Measurements from ENCODE around the gene MAML3. TPM values are rescaled to one million over a fixed set of nuclear protein-coding genes. Genes with fewer than 3 reads are reported as not detected.

The MAML3 gene
- polyA plus RNA-seq, 1 donor (not counting 4 experiments of a cell fraction or from before 2014, with no cell fraction given), result 0.68 TPM

DNA sequence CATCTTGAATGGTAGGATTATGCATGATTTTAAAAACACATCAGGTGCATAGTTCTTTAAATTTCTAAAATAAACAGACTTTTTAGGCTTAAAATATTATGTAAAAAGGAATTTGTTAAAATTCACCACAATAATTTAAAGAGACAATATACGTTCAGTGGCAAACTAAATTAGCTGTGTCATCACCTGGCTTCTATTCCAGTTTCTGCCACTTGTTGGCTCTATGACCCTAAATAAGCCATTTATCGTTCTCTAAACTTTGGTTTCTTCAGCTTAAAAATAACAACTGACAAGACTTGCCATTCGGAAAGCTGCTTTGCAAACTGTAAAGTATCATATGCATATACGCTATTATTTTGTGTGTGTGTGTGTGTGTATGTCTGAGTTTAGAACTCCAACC, 347.1 kb downstream of the MAML3 start:
- no peak overlapping the region for H3K9ac ChIP-seq (ENCODE audit: control insufficient read depth, extremely low read depth, insufficient read depth, low read length)
- dilution Hi-C loops (cut with MboI; ENCODE audit: extremely low pct_ligation_motif_present, low sequenced_read_pairs), result no loop called here

GRCh38 chr4:139802931-139803330, 351.1 kb downstream of the MAML3 start:
- Histone ChIP-seq H3K36me3 (ENCODE audit: control insufficient read depth in 2 of 2, extremely low read depth in 1 of 2, insufficient read depth in 2 of 2, low read length in 2 of 2) (no peaks in the 10 kb centered on the region), H3K9me3 (ENCODE audit: control insufficient read depth, low read depth, low read length) (no peaks in the 10 kb centered on the region), H3K4me2 (ENCODE audit: control insufficient read depth, extremely low read depth, insufficient read depth, low read depth, low read length) (no peak overlapping the region), H4K20me1 (ENCODE audit: control insufficient read depth, extremely low read depth, insufficient read depth, low read length) (no peaks in the 10 kb centered on the region), H3K79me2 (ENCODE audit: control insufficient read depth, insufficient read depth, low read length) (no peaks in the 10 kb centered on the region), H3K4me1 (ENCODE audit: control insufficient read depth, extremely low read depth, insufficient read depth, low read length) (no peaks in the 10 kb centered on the region), H3K9ac (ENCODE audit: control insufficient read depth, extremely low read depth, insufficient read depth, low read length) (no peak overlapping the region), H3K27me3 (ENCODE audit: control insufficient read depth, extremely low read depth, insufficient read depth, low read length) (no peaks in the 10 kb centered on the region), H3K27ac (ENCODE audit: control insufficient read depth, insufficient read depth, low read length) (no peak overlapping the region), H2AFZ (ENCODE audit: control insufficient read depth, low read length) (no peak overlapping the region), H3K9me1 (ENCODE audit: control insufficient read depth, extremely low read depth, insufficient read depth, low read length) (no peaks in the 10 kb centered on the region), H3K4me3 (ENCODE audit: control insufficient read depth in 2 of 3, extremely low read depth in 1 of 3, insufficient read depth in 2 of 3, low read depth in 1 of 3, low read length in 3 of 3) (no peak overlapping the region)
- no peak for DNase-seq (ENCODE audit: low read depth, low spot score)
- dilution Hi-C loops (cut with MboI; ENCODE audit: extremely low pct_ligation_motif_present, low sequenced_read_pairs), result no loop called here
- FAIRE-seq, result no peak
- TF ChIP-seq EZH2 (IDR thresholded peaks at IDR 0.05; ENCODE audit: low read length) (no peak), CTCF (optimal IDR thresholded peaks at IDR 0.05 in 1 of 3, IDR thresholded peaks at IDR 0.05 in 1 of 3, conservative IDR thresholded peaks at IDR 0.05 in 1 of 3; ENCODE audit: extremely low read depth in 1 of 3, insufficient read depth in 2 of 3, low read length in 3 of 3) (no peak)

More for the DNA sequence above, 347.1 kb downstream of the MAML3 start:
- no peak for DNase-seq (ENCODE audit: low read depth, low spot score)
- no peaks in the 10 kb centered on the region for H3K9me3 ChIP-seq (ENCODE audit: control insufficient read depth, low read depth, low read length)
- H2AFZ ChIP-seq (ENCODE audit: control insufficient read depth, low read length), result no peak overlapping the region
- no peak overlapping the region for H3K4me2 ChIP-seq (ENCODE audit: control insufficient read depth, extremely low read depth, insufficient read depth, low read depth, low read length)
- H3K4me3 ChIP-seq (ENCODE audit: control insufficient read depth in 2 of 3, extremely low read depth in 1 of 3, insufficient read depth in 2 of 3, low read depth in 1 of 3, low read length in 3 of 3), result no peak overlapping the region
- TF ChIP-seq EZH2 (IDR thresholded peaks at IDR 0.05; ENCODE audit: low read length), result no peak
- no peak for TF ChIP-seq CTCF (optimal IDR thresholded peaks at IDR 0.05 in 1 of 3, IDR thresholded peaks at IDR 0.05 in 1 of 3, conservative IDR thresholded peaks at IDR 0.05 in 1 of 3; ENCODE audit: extremely low read depth in 1 of 3, insufficient read depth in 2 of 3, low read length in 3 of 3)
- H3K27me3 ChIP-seq (ENCODE audit: control insufficient read depth, extremely low read depth, insufficient read depth, low read length), result no peaks in the 10 kb centered on the region
- no peak overlapping the region for H3K27ac ChIP-seq (ENCODE audit: control insufficient read depth, insufficient read depth, low read length)
- H3K36me3 ChIP-seq (ENCODE audit: control insufficient read depth in 2 of 2, extremely low read depth in 1 of 2, insufficient read depth in 2 of 2, low read length in 2 of 2), result no peaks in the 10 kb centered on the region
- no peaks in the 10 kb centered on the region for H3K9me1 ChIP-seq (ENCODE audit: control insufficient read depth, extremely low read depth, insufficient read depth, low read length)
- no peak for FAIRE-seq
- no peaks in the 10 kb centered on the region for H3K4me1 ChIP-seq (ENCODE audit: control insufficient read depth, extremely low read depth, insufficient read depth, low read length)
- no peaks in the 10 kb centered on the region for H4K20me1 ChIP-seq (ENCODE audit: control insufficient read depth, extremely low read depth, insufficient read depth, low read length)
- H3K79me2 ChIP-seq (ENCODE audit: control insufficient read depth, insufficient read depth, low read length), result no peaks in the 10 kb centered on the region
